Measurements from ENCODE around the gene UFC1. TPM values are rescaled to one million over a fixed set of nuclear protein-coding genes. Genes with fewer than 3 reads are reported as not detected.

Gene UFC1
- total RNA-seq, 2 experiments from 2014 or later: 96.6 to 97.8 TPM

- no peak for ATAC-seq (ENCODE audit: poor library complexity)
- TF ChIP-seq, protein P1, sequence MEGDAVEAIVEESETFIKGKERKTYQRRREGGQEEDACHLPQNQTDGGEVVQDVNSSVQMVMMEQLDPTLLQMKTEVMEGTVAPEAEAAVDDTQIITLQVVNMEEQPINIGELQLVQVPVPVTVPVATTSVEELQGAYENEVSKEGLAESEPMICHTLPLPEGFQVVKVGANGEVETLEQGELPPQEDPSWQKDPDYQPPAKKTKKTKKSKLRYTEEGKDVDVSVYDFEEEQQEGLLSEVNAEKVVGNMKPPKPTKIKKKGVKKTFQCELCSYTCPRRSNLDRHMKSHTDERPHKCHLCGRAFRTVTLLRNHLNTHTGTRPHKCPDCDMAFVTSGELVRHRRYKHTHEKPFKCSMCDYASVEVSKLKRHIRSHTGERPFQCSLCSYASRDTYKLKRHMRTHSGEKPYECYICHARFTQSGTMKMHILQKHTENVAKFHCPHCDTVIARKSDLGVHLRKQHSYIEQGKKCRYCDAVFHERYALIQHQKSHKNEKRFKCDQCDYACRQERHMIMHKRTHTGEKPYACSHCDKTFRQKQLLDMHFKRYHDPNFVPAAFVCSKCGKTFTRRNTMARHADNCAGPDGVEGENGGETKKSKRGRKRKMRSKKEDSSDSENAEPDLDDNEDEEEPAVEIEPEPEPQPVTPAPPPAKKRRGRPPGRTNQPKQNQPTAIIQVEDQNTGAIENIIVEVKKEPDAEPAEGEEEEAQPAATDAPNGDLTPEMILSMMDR (IDR thresholded peaks at IDR 0.05): no peak
Observed at GRCh38 chr1:161158316-161159010, 4.7 kb downstream of the UFC1 start.

DNA sequence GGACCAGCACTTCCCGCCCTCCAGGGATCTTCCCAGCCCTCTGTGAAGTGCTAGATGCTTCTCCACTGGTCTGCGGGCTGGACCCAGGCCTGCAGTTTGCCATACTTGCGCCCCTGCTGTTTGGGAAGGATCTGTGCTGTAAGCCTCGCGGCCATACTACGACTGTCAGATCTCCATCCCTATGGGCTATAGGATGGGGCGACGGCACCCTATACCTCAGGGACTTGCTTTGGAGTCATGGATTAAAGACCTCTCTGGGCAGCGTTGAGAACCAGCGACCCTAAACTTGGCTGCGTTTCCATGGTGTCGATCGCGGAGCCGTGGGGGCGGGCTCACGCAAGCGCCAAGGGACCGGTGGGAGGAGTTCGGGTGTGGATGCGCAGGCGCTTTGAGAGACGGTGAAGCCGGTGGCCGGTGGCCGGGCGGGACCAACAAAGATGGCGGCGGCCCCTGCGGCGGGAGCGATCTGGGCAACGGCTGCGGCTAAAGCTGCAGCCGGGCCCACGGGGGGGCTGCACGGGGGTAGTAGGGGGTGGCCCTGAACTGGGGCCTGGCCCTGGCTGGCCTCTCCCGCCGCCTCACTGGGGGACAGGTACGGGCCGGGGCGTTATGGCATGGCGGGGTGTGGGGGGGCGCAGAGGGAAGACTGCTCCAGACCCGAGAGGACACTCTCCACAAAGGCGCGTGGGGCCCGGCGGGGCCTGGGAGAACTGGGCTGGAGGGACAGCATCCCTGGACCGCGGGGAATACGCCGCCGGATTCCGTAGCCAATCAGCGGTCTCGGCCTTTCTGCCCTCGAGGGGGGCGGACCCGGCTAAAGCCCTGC is 5.5 kb downstream of the UFC1 start, which contains the start of gene USP21:
TSS of gene USP21 (plus strand) at position 414 of the 826 bp plus-strand sequence. CDS start 1,141 bp downstream, outside the sequence.
- Mint-ChIP-seq H3K27ac (peak within 1 kb of the TSS; percentile 86), H3K4me3 (peak within 1 kb of the TSS; percentile 93), H3K9me3 (no peaks in the 10 kb centered on the region), H3K4me1 (ENCODE audit: low read depth) (peaks cover 80% of the 10 kb centered on the region), H3K27me3 (no peaks in the 10 kb centered on the region), H3K36me3 (ENCODE audit: low read depth) (peaks cover 70% of the 10 kb centered on the region)
- Histone ChIP-seq H3K9me3 (ENCODE audit: control insufficient read depth in 1 of 2, insufficient read depth in 1 of 2, low read length in 2 of 2) (no peaks in the 10 kb centered on the region), H3K27ac (ENCODE audit: low read depth in 1 of 2, low read length in 2 of 2) (peak within 1 kb of the TSS; percentile 70 to 91), H3K4me3 (ENCODE audit: low read length) (peak within 1 kb of the TSS; percentile 98), H3K27me3 (ENCODE audit: control insufficient read depth in 1 of 2, insufficient read depth in 2 of 2, low read length in 2 of 2) (no peaks in the 10 kb centered on the region), H3K36me3 (ENCODE audit: insufficient read depth, low read length) (peaks cover 44% of the 10 kb centered on the region), H3K4me1 (ENCODE audit: insufficient read depth, low read length) (peaks cover 44% of the 10 kb centered on the region)
- peak; percentile 89 to 96 (median 90) for DNase-seq
- CTCF ChIA-PET: no interaction called here
- intact Hi-C loops (cut with DNase I, micrococcal nuclease): loop anchor here in 1 of 2 experiments (5.0 to 10.0 kb wide), 3 partner anchors 92 to 814 kb away; partner anchors contain the start of genes ARHGAP30, COPA and NCSTN
- ATAC-seq (ENCODE audit: poor library complexity): peak; percentile 97
- TF ChIP-seq, protein P1 (IDR thresholded peaks at IDR 0.05): no peak
- POLR2A ChIA-PET: interaction anchor here (0.9 to 2.7 kb wide), 5 partner anchors 22 to 113 kb away, joined by 4 to 12 read pairs (median 4); partner anchors contain the start of genes DEDD, NDUFS2 and TOMM40L

More at GRCh38 chr1:161158316-161159010, 4.7 kb downstream of the UFC1 start:
- Histone ChIP-seq H3K9me3 (ENCODE audit: control insufficient read depth in 1 of 2, insufficient read depth in 1 of 2, low read length in 2 of 2) (no peaks in the 10 kb centered on the region), H3K27me3 (ENCODE audit: control insufficient read depth in 1 of 2, insufficient read depth in 2 of 2, low read length in 2 of 2) (no peaks in the 10 kb centered on the region), H3K4me1 (ENCODE audit: insufficient read depth, low read length) (peaks cover 47% of the 10 kb centered on the region), H3K4me3 (ENCODE audit: low read length) (peak overlapping the region; percentile 98), H3K36me3 (ENCODE audit: insufficient read depth, low read length) (peaks cover 36% of the 10 kb centered on the region), H3K27ac (ENCODE audit: low read depth in 1 of 2, low read length in 2 of 2) (peak overlapping the region; percentile 70 to 91)
- H3K36me3 Mint-ChIP-seq (ENCODE audit: low read depth): peaks cover 70% of the 10 kb centered on the region
- H3K4me3 Mint-ChIP-seq: peak overlapping the region; percentile 93
- ChIA-PET CTCF (interaction anchor here (1.0 kb wide), 1 partner anchor 67 kb away, joined by 3 read pairs; the partner anchor contains the start of gene TOMM40L), POLR2A (interaction anchor here (0.7 to 2.7 kb wide), 7 partner anchors 8 to 113 kb away, joined by 3 to 12 read pairs (median 4); partner anchors contain the start of genes DEDD, NDUFS2, PPOX and USF1)
- peaks cover 80% of the 10 kb centered on the region for H3K4me1 Mint-ChIP-seq (ENCODE audit: low read depth)
- intact Hi-C loops (cut with DNase I, micrococcal nuclease): loop anchor here in 1 of 2 experiments (5.0 to 10.0 kb wide), 3 partner anchors 91 to 814 kb away; partner anchors contain the start of genes ARHGAP30, COPA and NCSTN
- no peaks in the 10 kb centered on the region for H3K9me3 Mint-ChIP-seq
- H3K27me3 Mint-ChIP-seq: no peaks in the 10 kb centered on the region
- peak overlapping the region; percentile 86 for H3K27ac Mint-ChIP-seq
- no peak for DNase-seq

DNA sequence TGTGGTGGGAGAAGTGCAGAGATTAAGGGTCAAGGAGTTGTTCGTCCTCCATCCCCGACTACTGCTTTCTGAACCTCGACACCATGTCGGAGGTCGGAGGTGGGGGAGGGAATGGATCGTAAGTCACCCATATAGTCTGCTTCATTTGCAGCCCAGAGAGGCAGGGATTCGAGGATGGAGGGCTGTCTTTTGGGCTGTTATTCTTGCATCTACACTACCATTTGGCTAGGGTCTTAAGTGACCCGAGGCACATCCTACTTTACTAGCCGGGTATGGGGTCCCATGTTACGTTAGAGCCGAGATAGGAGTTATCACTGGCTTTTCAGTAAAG is 6.1 kb downstream of the UFC1 start:
- ATAC-seq (ENCODE audit: poor library complexity) (no peak), DNase-seq (no peak)
- Mint-ChIP-seq H3K4me1 (ENCODE audit: low read depth) (peaks cover 78% of the 10 kb centered on the region), H3K27ac (peak overlapping the region; percentile 86), H3K27me3 (no peaks in the 10 kb centered on the region), H3K9me3 (no peaks in the 10 kb centered on the region), H3K4me3 (peak overlapping the region; percentile 93), H3K36me3 (ENCODE audit: low read depth) (peaks cover 73% of the 10 kb centered on the region)
- POLR2A ChIA-PET: interaction anchor here (0.9 to 1.8 kb wide), 2 partner anchors 42 to 66 kb away, joined by 4 to 12 read pairs; partner anchors contain the start of genes NDUFS2 and TOMM40L
- Histone ChIP-seq H3K27me3 (ENCODE audit: control insufficient read depth in 1 of 2, insufficient read depth in 2 of 2, low read length in 2 of 2) (no peaks in the 10 kb centered on the region), H3K9me3 (ENCODE audit: control insufficient read depth in 1 of 2, insufficient read depth in 1 of 2, low read length in 2 of 2) (no peaks in the 10 kb centered on the region), H3K27ac (ENCODE audit: low read depth in 1 of 2, low read length in 2 of 2) (peak overlapping the region; percentile 65 to 70), H3K4me1 (ENCODE audit: insufficient read depth, low read length) (peaks cover 40% of the 10 kb centered on the region), H3K36me3 (ENCODE audit: insufficient read depth, low read length) (peaks cover 50% of the 10 kb centered on the region), H3K4me3 (ENCODE audit: low read length) (peak overlapping the region; percentile 98)
- TF ChIP-seq, protein P1 (IDR thresholded peaks at IDR 0.05): no peak
- intact Hi-C loops (cut with DNase I, micrococcal nuclease): loop anchor here in 1 of 2 experiments (5.0 to 10.0 kb wide), 3 partner anchors 93 to 815 kb away; partner anchors contain the start of genes ARHGAP30, COPA and NCSTN
- CTCF ChIA-PET: no interaction called here

Measured in CD4-positive, alpha-beta T cell (primary cell).